Adrenal gland (tissue), 12 donors: ENCODE data around the gene MDP1. TPM values are rescaled to one million over a fixed set of nuclear protein-coding genes. Genes with fewer than 3 reads are reported as not detected.

Source experiments
- DNase-seq, 7 donors: peaks; one replicate each; pipeline ENCODE4 v3.0.0-alpha.2; 2019 to 2020
- H3K27ac ChIP-seq, 5 donors: fragments of 200-600 bp; sonication (generic) in 4 of 5; 1 replicate in 3 of 5; 2 replicates in 2 of 5; pipeline versions ENCODE4 v1.5.1 to v1.8.0; 2016 to 2020; ENCODE audit warnings: mild to moderate bottlenecking in 1 of 5
- H3K27me3 ChIP-seq: fragments of 200-600 bp; 2 replicates; pipeline ENCODE4 v1.8.0; 2021
- H3K36me3 ChIP-seq, 2 donors: fragments of 200-600 bp; replicated peaks in 1 of 2; 1 replicate in 1 of 2; 2 replicates in 1 of 2; pipeline versions ENCODE4 v1.5.1 to v1.8.0; 2018 to 2022
- H3K4me1 ChIP-seq, 2 donors: fragments of 200-600 bp; replicated peaks in 1 of 2; 1 replicate in 1 of 2; 2 replicates in 1 of 2; pipeline versions ENCODE4 v1.5.1 to v1.8.0; 2018 to 2021
- H3K4me3 ChIP-seq, 4 donors: fragments of 200-600 bp; sonication (generic) in 3 of 4; one replicate each; pipeline ENCODE4 v1.5.1; 2016 to 2018
- H3K9me3 ChIP-seq, 3 donors: fragments of 200-600 bp; sonication (generic) in 1 of 3; replicated peaks in 1 of 3; 1 replicate in 2 of 3; 2 replicates in 1 of 3; pipeline versions ENCODE4 v1.5.1 to v1.8.0; 2016 to 2021
- POLR2A ChIP-seq, 2 donors: fragments of 450-650 bp; IDR thresholded peaks; one replicate each; pipeline ENCODE4 v1.6.1; 2017; ENCODE audit warnings: antibody characterized with exemption in 2 of 2, mild to moderate bottlenecking in 2 of 2, moderate library complexity in 1 of 2
- WGBS, 4 donors: extraction: QIAGEN DNeasy Blood & Tissue Kit in 2 of 4; methylation state at CpG; one replicate each; pipeline versions ENCODE4 v1.1.5 to v1.1.7; 2013 to 2017; 5-methylcytosine and 5-hydroxymethylcytosine counted together
- intact Hi-C, 2 donors: fragments of 100-400 bp; cut with DNase I; formaldehyde crosslinking; loops; one replicate each; pipeline versions ENCODE4 v1.14.1 to v1.15.0; 2022 to 2023
- polyA plus RNA-seq, 3 donors: library from polyadenylated mRNA; stranded (reverse); fragments of 200-250 nt in 2 of 3; fragments of 350-450 nt in 1 of 3; fragmentation: Illumina TruSeq in 1 of 3; extraction: RNeasy Lipid Tissue Mini Kit (QIAGEN cat#74804) in 1 of 3; gene quantifications; one replicate each; pipeline ENCODE4 v1.2.3, GENCODE V29; 2013 to 2014
- total RNA-seq, 9 donors: library from RNA; depleted of rRNA in 4 of 9; stranded (reverse); fragments of >200 nt in 4 of 9; fragments of 120-200 nt in 1 of 9; fragmentation: NEBNext Ultra II Directional in 1 of 9; extraction: Animal tissue kit (Norgen Biotek cat#: 25700) in 1 of 9; gene quantifications; one replicate each; pipeline versions ENCODE4 v1.1.0 to v1.2.4, GENCODE V29; 2013 to 2023
- TF ChIP-seq, protein P1 (sequence below), 6 experiments: fragments of 450-650 bp in 4 of 6; fragments of 200-600 bp in 2 of 6; sonication (generic) in 1 of 6; IDR thresholded peaks; 1 replicate in 5 of 6; 2 replicates in 1 of 6; pipeline versions ENCODE4 v1.5.1 to v1.8.0; 2016 to 2021; ENCODE audit warnings: antibody characterized with exemption in 6 of 6, mild to moderate bottlenecking in 2 of 6, moderate library complexity in 1 of 6
- donor health status: healthy with polysubstance abuse.
- donor health status: Bipolar disorder and iron deficiency.
- donor health status: DM: yes; HTN: yes; CAD: no.
- donor health status: DM: no; HTN: no; CAD: no.
- donor health status: DM: no; HTN: no; CAD: no.
- donor health status: DM: yes; HTN: yes; CAD: no.

Gene MDP1
- total and polyA plus RNA-seq, 12 donors = 20.3 to 53.7 (median 33.6) TPM

GRCh38 chr14:24232645-24233537 lies 17.0 kb upstream of the MDP1 start, which contains the start of gene GMPR2:
GMPR2 (plus strand) TSS chr14:24232929; CDS start chr14:24233254, 325 bp downstream.
- Histone ChIP-seq H3K27ac (peak within 1 kb of the TSS; percentile 45 to 99 (median 82)), H3K4me1 (peaks cover 29 to 47% of the 10 kb centered on the region in 2 donors), H3K27me3 (no peaks in the 10 kb centered on the region), H3K36me3 (peaks cover 0 to 39% of the 10 kb centered on the region in 2 donors), H3K4me3 (peak within 1 kb of the TSS; percentile 23 to 86 (median 78)), H3K9me3 (no peaks in the 10 kb centered on the region)
- intact Hi-C loops = no loop called here
- WGBS, 4 donors = 3 to 4% (median 4%) methylated on average over 23 to 38 of the region's 38 CpGs
- peak; percentile 11 to 71 for TF ChIP-seq POLR2A (IDR thresholded peaks at IDR 0.05)
- TF ChIP-seq, protein P1, sequence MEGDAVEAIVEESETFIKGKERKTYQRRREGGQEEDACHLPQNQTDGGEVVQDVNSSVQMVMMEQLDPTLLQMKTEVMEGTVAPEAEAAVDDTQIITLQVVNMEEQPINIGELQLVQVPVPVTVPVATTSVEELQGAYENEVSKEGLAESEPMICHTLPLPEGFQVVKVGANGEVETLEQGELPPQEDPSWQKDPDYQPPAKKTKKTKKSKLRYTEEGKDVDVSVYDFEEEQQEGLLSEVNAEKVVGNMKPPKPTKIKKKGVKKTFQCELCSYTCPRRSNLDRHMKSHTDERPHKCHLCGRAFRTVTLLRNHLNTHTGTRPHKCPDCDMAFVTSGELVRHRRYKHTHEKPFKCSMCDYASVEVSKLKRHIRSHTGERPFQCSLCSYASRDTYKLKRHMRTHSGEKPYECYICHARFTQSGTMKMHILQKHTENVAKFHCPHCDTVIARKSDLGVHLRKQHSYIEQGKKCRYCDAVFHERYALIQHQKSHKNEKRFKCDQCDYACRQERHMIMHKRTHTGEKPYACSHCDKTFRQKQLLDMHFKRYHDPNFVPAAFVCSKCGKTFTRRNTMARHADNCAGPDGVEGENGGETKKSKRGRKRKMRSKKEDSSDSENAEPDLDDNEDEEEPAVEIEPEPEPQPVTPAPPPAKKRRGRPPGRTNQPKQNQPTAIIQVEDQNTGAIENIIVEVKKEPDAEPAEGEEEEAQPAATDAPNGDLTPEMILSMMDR (IDR thresholded peaks at IDR 0.05) = no peak
- peak in 4 of 7 donors; percentile 20 to 86 (median 80) for DNase-seq

GRCh38 chr14:24232121-24232644 lies 16.3 kb upstream of the MDP1 start, which contains the start of gene NEDD8:
NEDD8 (minus strand) TSS chr14:24232367; CDS start chr14:24232267, 100 bp downstream.
- Histone ChIP-seq H3K9me3 (no peaks in the 10 kb centered on the region), H3K36me3 (peaks cover 0 to 38% of the 10 kb centered on the region in 2 donors), H3K27ac (peak within 1 kb of the TSS; percentile 45 to 99 (median 82)), H3K4me1 (peaks cover 29 to 47% of the 10 kb centered on the region in 2 donors), H3K4me3 (peak within 1 kb of the TSS; percentile 23 to 86 (median 78)), H3K27me3 (no peaks in the 10 kb centered on the region)
- intact Hi-C loops = no loop called here
- DNase-seq = peak; percentile 86 to 97 (median 94)
- WGBS, 4 donors = 0% methylated on average over 14 to 30 of the region's 30 CpGs
- TF ChIP-seq, protein P1 (IDR thresholded peaks at IDR 0.05) = no peak
- TF ChIP-seq POLR2A (IDR thresholded peaks at IDR 0.05) = peak in 1 of 2 donors; percentile 13

DNA sequence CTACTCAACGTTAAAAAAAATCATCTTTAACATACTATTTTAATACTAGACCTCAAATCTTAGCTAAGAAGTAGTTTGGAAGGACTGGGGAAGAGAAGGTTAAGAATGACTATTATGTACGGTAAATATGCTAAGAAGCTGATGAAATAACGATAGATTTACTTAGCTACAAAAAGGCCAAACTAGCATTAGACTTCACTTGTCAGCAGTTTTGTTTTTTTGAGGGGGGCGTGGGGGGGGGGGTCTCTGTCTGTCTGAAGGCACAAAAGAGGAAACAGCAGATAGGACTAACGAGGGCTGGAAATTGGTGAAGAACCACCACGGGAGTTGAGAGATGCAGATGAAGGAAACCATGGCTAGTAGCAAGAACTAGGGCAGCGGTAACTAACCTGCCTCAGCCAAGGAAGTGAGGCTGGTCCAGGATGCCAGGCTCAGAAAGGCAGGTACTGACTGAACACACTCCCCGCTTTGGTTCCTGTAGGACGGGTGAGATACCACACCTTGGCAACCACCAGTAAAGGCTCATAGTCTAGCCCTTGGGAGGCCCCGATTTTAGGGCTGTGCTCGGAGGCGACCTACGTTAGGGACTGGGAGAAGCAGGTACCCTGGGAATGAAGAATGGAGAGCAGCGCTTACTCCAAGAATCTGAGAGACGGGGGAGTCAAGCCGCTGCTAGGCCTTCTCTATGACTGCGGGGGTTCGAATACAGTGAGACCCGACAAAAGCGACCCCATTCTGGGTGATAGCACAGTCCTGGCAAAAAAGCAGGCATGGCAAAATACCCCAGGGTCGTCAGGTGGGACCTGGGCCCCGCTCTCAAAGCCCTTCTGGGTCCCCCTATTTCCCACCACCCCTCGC lies 15.6 kb upstream of the MDP1 start:
- peak in 2 of 7 donors; percentile 13 to 57 for DNase-seq
- TF ChIP-seq, protein P1 (IDR thresholded peaks at IDR 0.05) = no peak
- no peak for TF ChIP-seq POLR2A (IDR thresholded peaks at IDR 0.05)
- WGBS, 4 donors = 7 to 11% (median 10%) methylated on average over 20 to 23 of the region's 23 CpGs
- Histone ChIP-seq H3K27ac (peak overlapping the region; percentile 42 to 99 (median 82)), H3K4me3 (peak overlapping the region; percentile 23 to 86 (median 78)), H3K9me3 (no peaks in the 10 kb centered on the region), H3K27me3 (no peaks in the 10 kb centered on the region), H3K4me1 (peaks cover 29 to 50% of the 10 kb centered on the region in 2 donors), H3K36me3 (peaks cover 0 to 31% of the 10 kb centered on the region in 2 donors)
- intact Hi-C loops = no loop called here
